Jurkat, Clone E6-1 (cell line): ENCODE results near the gene SCN3B.

Source experiments
- DNase-seq: peaks from one replicate; pipeline ENCODE4 v3.0.0-alpha.2; 2011; ENCODE audit warnings: low read depth, low spot score
- H3K4me3 ChIP-seq: 2 replicates; pipeline ENCODE4 v1.5.1; 2011; ENCODE audit warnings: mild to moderate bottlenecking, low read length, control low read depth, moderate library complexity

Gene SCN3B

DNA sequence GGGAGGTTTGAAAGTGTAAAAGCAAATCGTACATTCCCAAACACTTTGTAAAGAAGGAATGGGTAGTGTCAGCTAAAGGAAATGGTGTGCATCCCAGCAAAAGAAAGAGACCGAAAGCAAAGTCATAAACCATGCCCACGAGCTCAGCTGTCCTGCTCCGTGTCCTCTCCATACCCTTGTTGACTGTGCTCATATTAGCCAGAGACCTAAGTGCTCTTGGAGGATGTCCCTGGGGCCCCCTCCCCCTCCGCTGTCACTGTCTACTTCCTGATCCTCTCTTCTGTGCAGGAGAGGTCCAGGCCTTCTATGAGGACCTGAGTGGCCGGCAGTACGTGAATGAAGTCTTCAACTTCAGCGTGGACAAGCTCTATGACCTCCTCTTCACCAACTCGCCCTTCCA is 46.1 kb downstream of the SCN3B start:
- H3K4me3 ChIP-seq, result no peak overlapping the region
- DNase-seq, result no peak

- no peak for DNase-seq
- H3K4me3 ChIP-seq, result no peak overlapping the region
These were observed 46.6 kb downstream of the SCN3B start for GRCh38 chr11:123607781-123608180.

DNA sequence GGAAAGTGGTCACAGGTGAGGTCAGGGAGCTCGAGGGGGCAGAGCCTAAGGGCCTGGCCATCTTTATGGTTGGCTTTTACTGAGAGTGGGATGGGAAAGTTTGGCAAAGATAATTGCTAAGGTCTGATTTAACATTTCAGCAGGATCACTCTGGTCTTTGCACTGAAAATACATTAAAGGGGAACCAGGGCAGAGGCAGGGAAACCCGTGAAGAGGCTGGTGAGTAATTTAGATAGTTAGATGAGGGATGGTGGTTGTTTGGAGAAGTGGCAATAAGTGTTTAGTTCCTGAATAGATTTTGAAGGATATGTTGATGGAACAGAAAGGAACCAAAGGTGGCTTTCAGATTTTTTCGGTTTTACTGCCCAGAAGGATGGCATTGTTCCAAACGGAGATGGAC is 50.8 kb downstream of the SCN3B start:
- DNase-seq, result no peak

DNA sequence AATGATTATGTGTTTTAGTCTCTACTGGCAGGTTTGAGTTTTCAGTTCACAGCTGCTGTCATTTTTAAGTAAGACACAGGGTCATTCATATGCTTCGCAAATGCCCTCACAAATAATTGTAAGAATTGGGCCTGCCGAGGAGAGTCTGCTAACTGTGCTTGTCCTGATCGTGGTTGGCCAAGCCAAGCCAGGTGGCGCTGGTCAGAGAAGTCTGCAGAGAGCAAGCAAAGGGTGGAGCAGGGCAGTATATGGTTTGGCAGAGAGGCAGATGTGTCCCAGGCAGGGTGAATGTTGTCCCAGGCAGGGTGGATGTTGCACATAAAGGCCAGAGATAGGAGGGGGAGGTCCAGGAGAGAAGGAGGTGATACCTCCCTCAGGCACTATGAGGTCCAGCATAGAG is 52.7 kb downstream of the SCN3B start:
- DNase-seq, result no peak
- H3K4me3 ChIP-seq, result no peak overlapping the region

More for the DNA sequence above, 50.8 kb downstream of the SCN3B start:
- H3K4me3 ChIP-seq, result no peak overlapping the region

DNA sequence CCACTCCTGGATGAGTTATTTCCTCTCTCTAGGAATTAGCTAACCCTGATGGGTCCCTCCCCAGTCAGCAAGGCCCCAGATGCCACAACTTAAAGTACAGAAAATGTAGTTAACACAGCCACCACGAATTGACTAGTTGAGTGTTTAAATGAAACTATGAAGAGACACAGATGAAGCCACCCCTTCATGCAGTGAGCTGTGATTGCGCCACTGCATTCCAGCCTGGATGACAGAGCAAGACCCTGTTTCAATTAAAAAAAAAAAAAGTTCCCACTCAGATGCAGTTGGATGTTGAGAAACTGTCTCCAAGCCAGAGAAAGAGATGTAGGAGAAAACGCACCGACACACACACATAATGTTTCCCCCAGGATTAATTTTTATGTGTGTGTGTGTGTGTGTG is 53.3 kb downstream of the SCN3B start:
- DNase-seq, result no peak

GRCh38 chr11:123597859-123598258 is 56.6 kb downstream of the SCN3B start:
- no peak for DNase-seq
- no peak overlapping the region for H3K4me3 ChIP-seq

More for the DNA sequence above, 53.3 kb downstream of the SCN3B start:
- no peak overlapping the region for H3K4me3 ChIP-seq

DNA sequence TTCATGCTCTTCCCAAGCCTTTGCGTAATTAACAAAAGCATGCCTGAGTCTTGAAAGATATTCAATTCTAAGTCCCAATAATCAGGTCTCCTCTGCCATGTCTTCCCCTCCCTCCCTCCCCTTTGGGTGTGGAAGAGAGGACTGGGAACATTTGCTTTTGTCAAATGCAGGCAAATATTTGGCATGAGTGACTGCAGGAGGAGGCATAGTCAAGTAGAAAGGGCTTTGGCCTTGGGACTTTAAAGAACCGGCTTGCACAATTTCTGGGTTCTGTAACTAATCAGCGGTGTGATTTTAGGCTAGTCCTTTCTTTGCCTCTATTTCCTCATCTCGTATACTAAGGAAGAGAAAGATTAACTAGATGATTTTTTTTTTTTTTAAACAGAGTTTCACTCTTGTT is 59.5 kb downstream of the SCN3B start:
- H3K4me3 ChIP-seq, result no peak overlapping the region
- no peak for DNase-seq

DNA sequence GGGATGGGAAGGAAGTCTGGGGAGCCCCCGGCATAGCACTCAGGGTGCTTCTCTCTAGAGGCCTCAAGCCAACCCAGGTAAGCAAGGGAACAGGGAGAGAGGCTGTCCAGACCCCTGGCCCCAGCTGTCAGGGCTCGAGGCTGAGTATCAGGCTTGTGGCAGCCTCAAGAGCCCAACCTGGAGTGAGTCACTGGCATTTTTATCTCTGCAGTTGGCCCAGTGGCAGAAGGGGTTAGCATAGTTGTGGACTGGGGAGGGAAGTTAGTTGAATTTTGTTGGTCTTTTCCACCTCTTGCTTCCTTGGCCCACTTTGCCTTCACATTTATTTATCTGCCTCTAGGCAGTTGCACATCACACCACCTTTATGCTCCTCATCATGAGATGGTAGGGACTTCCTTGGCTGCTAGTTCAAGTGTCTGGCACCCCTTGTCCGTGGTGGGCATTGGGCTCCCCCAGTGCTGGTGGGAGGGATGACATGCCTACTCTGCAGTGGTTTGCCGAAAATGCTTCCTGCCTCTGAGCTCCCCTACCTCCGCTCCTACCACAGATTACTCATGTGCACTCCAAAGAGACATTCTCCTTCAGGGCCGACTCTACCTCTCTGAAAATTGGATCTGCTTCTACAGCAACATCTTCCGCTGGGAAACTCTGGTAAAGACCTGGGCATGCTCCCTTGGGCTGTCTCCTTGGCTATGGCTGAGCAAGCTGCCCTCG is 60.1 kb downstream of the SCN3B start:
- no peak overlapping the region for H3K4me3 ChIP-seq

GRCh38 chr11:123593570-123593969 is 60.9 kb downstream of the SCN3B start:
- no peak for DNase-seq
- no peak overlapping the region for H3K4me3 ChIP-seq

More for the DNA sequence above, 60.1 kb downstream of the SCN3B start:
- no peak for DNase-seq

DNA sequence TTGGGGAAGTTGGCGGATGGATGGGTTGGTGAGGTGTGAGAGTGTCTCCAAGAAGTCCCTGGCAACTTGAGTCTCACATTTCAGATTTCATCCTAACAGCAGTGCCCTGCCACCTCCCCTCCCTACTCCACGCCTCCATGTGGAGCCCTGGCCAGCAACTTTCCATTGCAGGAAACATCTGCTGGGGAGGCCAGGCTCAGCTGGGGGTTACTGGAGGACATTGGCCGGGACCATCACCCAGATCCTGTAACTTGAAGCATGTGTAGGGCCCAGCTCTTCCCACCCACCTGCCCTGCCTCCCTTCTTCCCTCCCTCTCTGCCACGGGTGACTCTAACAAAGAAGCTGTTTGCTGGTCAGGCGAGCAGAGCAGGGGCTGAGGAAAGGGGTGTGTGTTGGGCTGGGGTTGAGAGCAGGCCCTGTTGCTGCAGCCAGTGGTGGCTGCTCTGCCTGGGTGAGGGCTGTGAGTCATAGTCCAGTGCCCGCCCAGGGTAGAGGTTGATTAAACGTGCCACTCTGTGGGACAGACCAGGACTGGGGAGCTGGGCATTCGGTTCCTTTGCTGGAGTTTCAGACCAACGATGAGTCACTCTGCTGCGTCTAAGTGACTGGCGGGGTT is 64.0 kb downstream of the SCN3B start:
- DNase-seq, result no peak
- no peak overlapping the region for H3K4me3 ChIP-seq

DNA sequence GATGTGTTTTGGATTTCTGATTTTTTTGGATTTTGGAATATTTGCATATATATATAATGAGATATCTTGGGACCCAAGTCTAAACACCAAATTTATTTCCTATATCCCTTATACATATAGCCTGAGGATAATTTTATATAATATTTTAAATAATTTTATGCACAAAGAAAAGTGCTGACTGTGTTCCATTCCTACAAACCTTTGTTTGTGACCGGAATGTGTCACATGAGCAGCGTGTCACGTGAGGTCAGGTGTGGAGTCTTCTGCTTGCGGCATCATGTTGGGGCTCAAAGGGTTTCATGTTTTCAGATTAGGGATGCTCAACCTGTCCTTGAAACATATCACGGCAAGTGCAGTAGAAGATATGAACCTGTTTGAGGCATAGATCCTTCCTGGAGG is 65.6 kb downstream of the SCN3B start:
- DNase-seq, result no peak

DNA sequence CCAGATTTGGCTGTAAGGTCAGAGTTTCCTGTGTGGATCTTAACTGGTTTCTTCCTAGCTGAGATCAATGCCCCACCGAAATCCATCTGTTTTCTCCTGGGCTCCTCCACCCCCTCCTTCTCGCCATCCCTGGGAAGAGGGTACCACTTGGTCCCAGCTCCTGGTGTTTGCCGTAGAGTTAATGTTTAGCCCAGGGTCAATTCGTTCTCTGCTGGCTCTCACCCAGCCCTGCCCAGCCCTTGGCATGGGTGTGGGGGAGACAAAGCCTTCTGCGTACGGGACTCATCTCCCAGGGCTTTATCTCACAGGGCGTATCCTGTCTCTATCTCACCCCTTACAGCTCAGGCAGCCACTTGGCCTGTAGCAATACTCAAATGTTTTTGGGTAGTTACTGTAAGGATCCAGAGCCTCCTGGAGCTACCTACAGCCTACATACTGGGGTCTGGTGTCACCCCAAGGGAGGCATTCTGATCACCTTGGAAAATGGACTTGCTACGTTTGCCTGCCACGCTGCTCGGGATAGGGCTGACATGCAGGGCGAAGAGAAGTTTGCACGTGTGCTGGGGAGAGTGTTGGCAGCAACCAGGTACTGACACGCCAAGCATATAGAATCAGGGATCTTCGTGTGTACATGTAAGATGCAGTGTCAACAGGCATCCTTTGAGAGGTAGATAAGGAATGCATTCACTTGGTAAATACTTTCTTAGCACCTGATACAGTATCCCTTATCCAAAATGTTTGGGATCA is 66.1 kb downstream of the SCN3B start:
- no peak overlapping the region for H3K4me3 ChIP-seq
- no peak for DNase-seq

More for the DNA sequence above, 65.6 kb downstream of the SCN3B start:
- no peak overlapping the region for H3K4me3 ChIP-seq

- no peak for DNase-seq
- H3K4me3 ChIP-seq, result no peak overlapping the region
These were observed 66.9 kb downstream of the SCN3B start for GRCh38 chr11:123587559-123587958.

DNA sequence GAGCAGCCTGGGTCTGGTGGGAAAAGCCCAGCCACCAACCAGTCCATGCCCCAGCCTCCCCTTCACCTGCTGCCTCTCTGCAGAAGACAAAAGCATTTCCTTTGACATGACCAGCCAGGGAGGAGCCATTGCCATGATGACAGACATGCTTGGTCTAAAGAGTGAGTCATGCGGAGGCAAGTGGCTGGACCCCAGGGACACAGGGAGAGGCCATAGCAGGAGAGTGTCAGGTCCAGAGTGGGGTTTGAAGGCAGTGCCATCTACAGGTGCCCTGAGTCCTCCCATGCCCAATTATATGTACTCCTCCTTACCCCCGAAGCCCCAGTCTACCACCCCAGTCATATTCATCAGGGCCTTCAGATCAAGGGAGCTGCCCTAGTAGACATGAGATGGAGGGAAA is 67.4 kb downstream of the SCN3B start:
- H3K4me3 ChIP-seq, result no peak overlapping the region
- no peak for DNase-seq

- no peak overlapping the region for H3K4me3 ChIP-seq
- no peak for DNase-seq
These were observed 67.9 kb downstream of the SCN3B start for GRCh38 chr11:123586568-123586967.

DNA sequence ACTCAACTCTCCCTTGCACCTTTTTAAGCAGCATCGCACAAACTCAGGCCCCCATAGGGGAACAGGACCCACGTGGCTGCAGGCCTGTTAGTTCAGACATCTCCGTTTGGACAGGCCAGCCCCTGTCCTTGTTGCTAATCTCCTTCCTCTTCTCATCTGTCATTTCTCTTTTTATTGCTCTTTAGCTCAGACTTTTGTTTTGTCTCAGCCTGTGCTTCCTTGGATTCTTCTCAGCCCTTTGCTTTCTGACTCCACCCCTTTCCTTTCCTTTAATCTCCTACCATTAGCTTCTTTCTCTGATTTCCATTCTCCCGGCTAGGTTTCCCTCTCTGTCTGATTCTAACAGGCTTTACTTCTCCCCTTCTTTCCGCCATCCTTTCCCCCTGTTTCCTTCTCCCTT is 68.7 kb downstream of the SCN3B start:
- H3K4me3 ChIP-seq, result no peak overlapping the region
- no peak for DNase-seq

DNA sequence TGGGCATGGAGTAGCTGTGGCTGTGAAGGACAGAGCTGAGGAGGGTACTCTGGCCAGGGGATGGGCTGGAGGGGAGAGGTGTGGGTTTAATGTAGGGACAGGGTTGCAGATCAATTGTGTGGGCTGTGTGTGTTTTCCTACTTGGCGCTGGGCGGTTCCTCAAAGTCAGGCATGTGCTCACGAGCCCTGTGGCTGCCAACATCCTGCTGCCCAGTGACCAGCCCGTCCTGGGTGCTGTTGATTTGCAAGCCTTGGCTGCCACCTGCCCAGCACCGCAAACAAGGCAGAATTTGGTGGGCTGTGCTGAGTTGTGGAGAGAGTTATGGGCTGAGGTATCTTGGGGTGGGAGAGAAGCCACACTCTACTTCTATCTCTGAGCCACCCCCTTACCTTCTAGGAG is 69.2 kb downstream of the SCN3B start:
- no peak overlapping the region for H3K4me3 ChIP-seq
- no peak for DNase-seq

GRCh38 chr11:123584737-123585136 is 69.7 kb downstream of the SCN3B start:
- DNase-seq, result no peak
- no peak overlapping the region for H3K4me3 ChIP-seq

GRCh38 chr11:123584186-123584585 is 70.2 kb downstream of the SCN3B start:
- no peak overlapping the region for H3K4me3 ChIP-seq

GRCh38 chr11:123582992-123583504 is 71.4 kb downstream of the SCN3B start:
- DNase-seq, result no peak
- H3K4me3 ChIP-seq, result no peak overlapping the region

More at GRCh38 chr11:123584186-123584585, 70.2 kb downstream of the SCN3B start:
- DNase-seq, result no peak
